ENCODE data around the gene B4GALT7.
"Not testable (repeated sequence)": the region's sequence is repeated elsewhere in the genome, so short reads cannot be mapped to it uniquely, and the experiment has no call there.

B4GALT7 gene

GRCh38 chr5:177620560-177620959, 20.6 kb downstream of the B4GALT7 start:
- H3K79me2 ChIP-seq: no peaks in the 10 kb centered on the region
- H3K4me1 ChIP-seq: no peaks in the 10 kb centered on the region
- H3K9me3 ChIP-seq (ENCODE audit: control insufficient read depth, low read length): no peaks in the 10 kb centered on the region
- no peak overlapping the region for H3K9ac ChIP-seq
- no peak overlapping the region for H2AFZ ChIP-seq
- H3K27me3 ChIP-seq (ENCODE audit: control insufficient read depth, insufficient read depth, low read length): no peaks in the 10 kb centered on the region
- TF ChIP-seq CTCF (IDR thresholded peaks at IDR 0.05): no peak
- H3K4me3 ChIP-seq (ENCODE audit: low read depth, low read length): no peak overlapping the region
- no peak overlapping the region for H3K4me2 ChIP-seq (ENCODE audit: low read length)
- H3K36me3 ChIP-seq (ENCODE audit: control insufficient read depth, insufficient read depth, low read length): no peaks in the 10 kb centered on the region
- H3K27ac ChIP-seq: no peak overlapping the region

- not testable (repeated sequence) for H3K36me3 ChIP-seq (ENCODE audit: control insufficient read depth, insufficient read depth, low read length); H2AFZ ChIP-seq; H3K9ac ChIP-seq; H3K27me3 ChIP-seq (ENCODE audit: control insufficient read depth, insufficient read depth, low read length); H3K4me1 ChIP-seq; H3K4me2 ChIP-seq (ENCODE audit: low read length); H3K4me3 ChIP-seq (ENCODE audit: low read depth, low read length); H3K79me2 ChIP-seq; H3K9me3 ChIP-seq (ENCODE audit: control insufficient read depth, low read length); H3K27ac ChIP-seq
Measured at GRCh38 chr5:177624172-177624571, 24.2 kb downstream of the B4GALT7 start.

- not testable (repeated sequence) for H3K4me3 ChIP-seq (ENCODE audit: low read depth, low read length)
Measured at GRCh38 chr5:177630186-177630585, 30.3 kb downstream of the B4GALT7 start.

GRCh38 chr5:177634912-177635311, 35.0 kb downstream of the B4GALT7 start:
- not testable (repeated sequence) for H3K27ac ChIP-seq; H3K4me1 ChIP-seq; H2AFZ ChIP-seq; H3K4me3 ChIP-seq (ENCODE audit: low read depth, low read length); H3K36me3 ChIP-seq (ENCODE audit: control insufficient read depth, insufficient read depth, low read length); H3K4me2 ChIP-seq (ENCODE audit: low read length); H3K27me3 ChIP-seq (ENCODE audit: control insufficient read depth, insufficient read depth, low read length); H3K79me2 ChIP-seq; H3K9ac ChIP-seq; H3K9me3 ChIP-seq (ENCODE audit: control insufficient read depth, low read length)

More at GRCh38 chr5:177630186-177630585, 30.3 kb downstream of the B4GALT7 start:
- H3K36me3 ChIP-seq (ENCODE audit: control insufficient read depth, insufficient read depth, low read length); H3K9ac ChIP-seq; H3K79me2 ChIP-seq; H3K9me3 ChIP-seq (ENCODE audit: control insufficient read depth, low read length); H3K4me2 ChIP-seq (ENCODE audit: low read length); H3K27me3 ChIP-seq (ENCODE audit: control insufficient read depth, insufficient read depth, low read length); H3K27ac ChIP-seq; H2AFZ ChIP-seq; H3K4me1 ChIP-seq: not testable (repeated sequence)

- H3K27me3 ChIP-seq (ENCODE audit: control insufficient read depth, insufficient read depth, low read length); H3K36me3 ChIP-seq (ENCODE audit: control insufficient read depth, insufficient read depth, low read length); H3K9ac ChIP-seq; H3K27ac ChIP-seq; H3K4me3 ChIP-seq (ENCODE audit: low read depth, low read length); H3K79me2 ChIP-seq; H2AFZ ChIP-seq; H3K4me2 ChIP-seq (ENCODE audit: low read length); H3K9me3 ChIP-seq (ENCODE audit: control insufficient read depth, low read length); H3K4me1 ChIP-seq: not testable (repeated sequence)
Measured at GRCh38 chr5:177645462-177645861, 45.5 kb downstream of the B4GALT7 start.

GRCh38 chr5:177651235-177651634, 51.3 kb downstream of the B4GALT7 start:
- not testable (repeated sequence) for H3K9me3 ChIP-seq (ENCODE audit: control insufficient read depth, low read length); H3K9ac ChIP-seq; H3K79me2 ChIP-seq; H3K4me3 ChIP-seq (ENCODE audit: low read depth, low read length); H3K4me2 ChIP-seq (ENCODE audit: low read length); H3K4me1 ChIP-seq; H3K36me3 ChIP-seq (ENCODE audit: control insufficient read depth, insufficient read depth, low read length); H2AFZ ChIP-seq; H3K27me3 ChIP-seq (ENCODE audit: control insufficient read depth, insufficient read depth, low read length); H3K27ac ChIP-seq

GRCh38 chr5:177657846-177658245, 57.9 kb downstream of the B4GALT7 start:
- not testable (repeated sequence) for H3K36me3 ChIP-seq (ENCODE audit: control insufficient read depth, insufficient read depth, low read length); H3K4me1 ChIP-seq; H3K4me3 ChIP-seq (ENCODE audit: low read depth, low read length); H3K9ac ChIP-seq; H3K9me3 ChIP-seq (ENCODE audit: control insufficient read depth, low read length); H3K27ac ChIP-seq; H2AFZ ChIP-seq; H3K4me2 ChIP-seq (ENCODE audit: low read length); H3K79me2 ChIP-seq; H3K27me3 ChIP-seq (ENCODE audit: control insufficient read depth, insufficient read depth, low read length)

GRCh38 chr5:177658542-177658941, 58.6 kb downstream of the B4GALT7 start:
- not testable (repeated sequence) for H3K27ac ChIP-seq; H3K79me2 ChIP-seq; H2AFZ ChIP-seq; H3K4me2 ChIP-seq (ENCODE audit: low read length); H3K4me1 ChIP-seq; H3K9me3 ChIP-seq (ENCODE audit: control insufficient read depth, low read length); H3K9ac ChIP-seq; H3K4me3 ChIP-seq (ENCODE audit: low read depth, low read length); H3K36me3 ChIP-seq (ENCODE audit: control insufficient read depth, insufficient read depth, low read length); H3K27me3 ChIP-seq (ENCODE audit: control insufficient read depth, insufficient read depth, low read length)
